Colonic mucosa (tissue), 4 donors: ENCODE data around the gene TUFT1. TPM values are rescaled to one million over a fixed set of nuclear protein-coding genes. Genes with fewer than 3 reads are reported as not detected.

Experiments used
- DNase-seq: peaks from one replicate; pipeline ENCODE4 v3.0.0-alpha.2; 2020
- H3K27ac ChIP-seq: fragments of 200-600 bp; one replicate; pipeline ENCODE4 v1.8.0; 2021
- H3K27me3 ChIP-seq: fragments of 200-600 bp; one replicate; pipeline ENCODE4 v1.8.0; 2021
- H3K36me3 ChIP-seq: fragments of 200-600 bp; one replicate; pipeline ENCODE4 v1.8.0; 2021
- H3K4me1 ChIP-seq: fragments of 200-600 bp; one replicate; pipeline ENCODE4 v1.8.0; 2021; ENCODE audit warnings: mild to moderate bottlenecking
- H3K4me3 ChIP-seq: fragments of 200-600 bp; one replicate; pipeline ENCODE4 v1.8.0; 2021
- H3K9ac ChIP-seq, 2 donors: one replicate each; pipeline ENCODE4 v1.7.0; 2013; ENCODE audit warnings: control low read depth in 2 of 2, low read depth in 2 of 2, low read length in 2 of 2
- H3K9me3 ChIP-seq: fragments of 200-600 bp; one replicate; pipeline ENCODE4 v1.8.0; 2021
- intact Hi-C: fragments of 100-400 bp; cut with DNase I; formaldehyde crosslinking; loops from one replicate; pipeline ENCODE4 v1.14.1; 2022
- total RNA-seq, 2 donors: library from RNA; stranded (reverse); fragmentation: NEBNext Ultra II Directional in 1 of 2; extraction: Animal tissue kit (Norgen Biotek cat#: 25700) in 1 of 2; gene quantifications; one replicate each; pipeline ENCODE4 v1.2.1, GENCODE V29; 2021
- TF ChIP-seq, protein P1 (sequence below): fragments of 200-600 bp; IDR thresholded peaks from one replicate; pipeline ENCODE4 v1.8.0; 2022; ENCODE audit warnings: antibody characterized with exemption, mild to moderate bottlenecking
- donor health status: healthy.
- donor health status: DM: no; HTN: no; CAD: no.
- donor health status: DM: no; HTN: no; CAD: no.

The TUFT1 gene, protein sequence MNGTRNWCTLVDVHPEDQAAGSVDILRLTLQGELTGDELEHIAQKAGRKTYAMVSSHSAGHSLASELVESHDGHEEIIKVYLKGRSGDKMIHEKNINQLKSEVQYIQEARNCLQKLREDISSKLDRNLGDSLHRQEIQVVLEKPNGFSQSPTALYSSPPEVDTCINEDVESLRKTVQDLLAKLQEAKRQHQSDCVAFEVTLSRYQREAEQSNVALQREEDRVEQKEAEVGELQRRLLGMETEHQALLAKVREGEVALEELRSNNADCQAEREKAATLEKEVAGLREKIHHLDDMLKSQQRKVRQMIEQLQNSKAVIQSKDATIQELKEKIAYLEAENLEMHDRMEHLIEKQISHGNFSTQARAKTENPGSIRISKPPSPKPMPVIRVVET
- total RNA-seq = 10 to 100 TPM; 25.5 to 40.6 TPM

DNA sequence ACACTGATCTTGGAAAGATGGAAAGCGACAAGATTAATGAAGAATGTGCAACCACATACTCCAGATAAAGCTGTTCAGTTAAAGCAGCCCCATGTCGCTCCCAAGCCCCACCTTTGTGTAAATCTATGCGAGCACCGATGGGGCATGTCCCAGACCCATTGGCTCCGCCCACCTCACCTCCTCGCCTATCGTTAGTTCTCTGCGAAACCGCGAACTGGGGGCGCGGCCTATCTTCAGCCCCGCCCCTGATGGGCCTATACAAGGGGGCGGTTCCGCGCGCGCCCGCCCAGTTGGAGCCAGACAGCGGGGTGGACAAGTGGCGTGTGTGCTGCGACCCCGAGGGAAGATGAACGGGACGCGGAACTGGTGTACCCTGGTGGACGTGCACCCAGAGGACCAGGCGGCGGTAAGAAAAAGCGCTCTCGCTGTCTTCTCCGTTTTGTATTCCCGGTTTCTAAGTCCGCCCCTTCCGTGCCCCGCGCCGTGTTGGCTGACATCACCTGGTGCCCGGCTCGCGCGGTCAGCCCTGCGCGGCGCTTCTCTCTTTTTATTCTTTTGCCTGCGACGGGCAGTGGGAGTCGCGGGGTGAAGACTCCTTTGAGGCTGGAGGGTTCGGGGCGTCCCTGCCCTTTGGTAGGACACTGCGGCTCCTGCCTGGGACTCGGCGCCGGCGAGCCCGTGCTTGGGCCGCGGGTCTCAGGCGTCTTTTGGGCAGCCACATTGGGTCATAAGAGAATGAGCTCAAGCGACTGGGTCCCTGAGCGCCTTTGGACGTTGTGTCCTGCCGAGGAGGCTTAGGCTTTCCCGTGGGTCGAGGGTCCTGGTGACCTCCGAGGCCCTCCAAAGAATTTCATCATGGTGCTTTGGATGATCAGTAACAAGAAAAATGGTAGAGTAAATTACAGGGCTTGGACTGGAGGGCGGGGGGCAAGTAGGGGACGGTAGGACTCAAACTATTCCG is at the start of gene TUFT1:
TSS of gene TUFT1 (plus strand) at position 289 of the 961 bp plus-strand sequence. CDS start at position 347, 58 bp downstream.
- Histone ChIP-seq H3K9me3 (no peaks in the 10 kb centered on the region), H3K9ac (peak within 1 kb of the TSS; percentile 87 to 89), H3K4me1 (no peaks in the 10 kb centered on the region), H3K27ac (peak within 1 kb of the TSS; percentile 95), H3K36me3 (no peaks in the 10 kb centered on the region), H3K27me3 (no peaks in the 10 kb centered on the region), H3K4me3 (peak within 1 kb of the TSS; percentile 69)
- TF ChIP-seq, protein P1, sequence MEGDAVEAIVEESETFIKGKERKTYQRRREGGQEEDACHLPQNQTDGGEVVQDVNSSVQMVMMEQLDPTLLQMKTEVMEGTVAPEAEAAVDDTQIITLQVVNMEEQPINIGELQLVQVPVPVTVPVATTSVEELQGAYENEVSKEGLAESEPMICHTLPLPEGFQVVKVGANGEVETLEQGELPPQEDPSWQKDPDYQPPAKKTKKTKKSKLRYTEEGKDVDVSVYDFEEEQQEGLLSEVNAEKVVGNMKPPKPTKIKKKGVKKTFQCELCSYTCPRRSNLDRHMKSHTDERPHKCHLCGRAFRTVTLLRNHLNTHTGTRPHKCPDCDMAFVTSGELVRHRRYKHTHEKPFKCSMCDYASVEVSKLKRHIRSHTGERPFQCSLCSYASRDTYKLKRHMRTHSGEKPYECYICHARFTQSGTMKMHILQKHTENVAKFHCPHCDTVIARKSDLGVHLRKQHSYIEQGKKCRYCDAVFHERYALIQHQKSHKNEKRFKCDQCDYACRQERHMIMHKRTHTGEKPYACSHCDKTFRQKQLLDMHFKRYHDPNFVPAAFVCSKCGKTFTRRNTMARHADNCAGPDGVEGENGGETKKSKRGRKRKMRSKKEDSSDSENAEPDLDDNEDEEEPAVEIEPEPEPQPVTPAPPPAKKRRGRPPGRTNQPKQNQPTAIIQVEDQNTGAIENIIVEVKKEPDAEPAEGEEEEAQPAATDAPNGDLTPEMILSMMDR = no peak
- intact Hi-C loops = no loop called here
- DNase-seq = peak; percentile 96

DNA sequence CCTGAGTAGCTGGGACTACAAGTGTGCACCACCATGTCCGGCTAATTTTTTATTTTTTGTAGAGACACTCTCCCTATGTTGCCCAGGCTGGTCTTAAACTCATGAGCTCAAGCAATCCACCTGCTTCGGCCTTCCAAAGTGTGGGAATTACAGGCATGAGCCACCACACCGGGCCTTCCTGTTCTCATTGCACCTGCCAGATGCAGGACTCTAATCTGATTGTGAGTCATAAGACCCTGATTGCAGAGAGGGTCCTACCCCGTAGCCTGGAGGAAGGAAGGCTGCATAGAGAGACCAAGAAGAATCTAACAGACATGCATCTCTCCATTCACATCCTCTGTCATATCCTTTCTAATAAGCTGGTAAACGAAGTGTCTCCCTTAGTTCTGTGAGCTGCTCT is 48.5 kb upstream of the TUFT1 start:
- Histone ChIP-seq H3K9me3 (no peaks in the 10 kb centered on the region), H3K4me1 (no peaks in the 10 kb centered on the region), H3K9ac (no peak overlapping the region), H3K4me3 (no peak overlapping the region), H3K36me3 (no peaks in the 10 kb centered on the region), H3K27me3 (no peaks in the 10 kb centered on the region), H3K27ac (no peak overlapping the region)
- TF ChIP-seq, protein P1 = no peak
- intact Hi-C loops = no loop called here
- no peak for DNase-seq

DNA sequence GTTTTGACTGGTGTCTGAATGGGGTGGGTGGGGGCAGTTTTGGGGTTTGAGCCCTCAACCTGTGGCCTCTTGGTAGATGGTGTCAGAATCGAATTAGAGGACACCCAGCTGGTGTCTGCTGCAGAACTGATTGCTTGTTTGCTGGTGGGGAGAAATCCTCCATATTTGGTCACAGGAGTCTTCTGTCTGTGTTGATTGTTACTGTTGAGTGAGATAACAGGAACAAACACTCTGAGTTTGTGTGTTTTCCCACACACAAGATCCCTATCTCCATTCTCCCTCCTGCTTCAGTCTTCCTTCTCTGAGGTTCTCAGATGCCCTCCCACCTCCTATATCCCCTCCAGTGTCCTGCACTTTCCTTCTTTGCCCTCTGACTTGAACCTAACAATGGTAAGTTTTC is 48.0 kb upstream of the TUFT1 start:
- Histone ChIP-seq H3K27me3 (no peaks in the 10 kb centered on the region), H3K9me3 (no peaks in the 10 kb centered on the region), H3K4me3 (no peak overlapping the region), H3K9ac (no peak overlapping the region), H3K27ac (no peak overlapping the region), H3K36me3 (no peaks in the 10 kb centered on the region), H3K4me1 (no peaks in the 10 kb centered on the region)
- TF ChIP-seq, protein P1 = no peak
- DNase-seq = no peak
- intact Hi-C loops = no loop called here

DNA sequence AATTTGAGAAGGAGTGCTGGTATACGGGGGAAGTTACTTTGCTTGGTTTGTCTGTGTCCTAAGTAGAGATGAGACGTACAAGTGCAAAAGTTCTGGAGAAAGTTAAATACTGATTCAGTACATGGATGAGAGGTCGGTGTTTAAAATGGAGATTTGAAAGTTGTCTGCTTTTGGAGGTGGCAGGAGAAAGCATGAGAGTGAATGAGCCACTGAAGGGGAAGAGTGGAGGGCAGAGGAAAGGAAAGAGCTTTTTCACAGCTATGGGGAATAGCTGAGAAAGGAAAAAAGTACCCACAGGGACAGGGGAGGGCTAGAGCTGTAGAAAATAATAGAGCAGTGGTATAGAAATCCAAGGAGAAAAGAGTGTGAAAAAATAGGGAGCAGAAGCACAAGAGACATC is 47.1 kb upstream of the TUFT1 start:
- intact Hi-C loops = no loop called here
- H3K4me1 ChIP-seq = no peaks in the 10 kb centered on the region
- no peak overlapping the region for H3K9ac ChIP-seq

DNA sequence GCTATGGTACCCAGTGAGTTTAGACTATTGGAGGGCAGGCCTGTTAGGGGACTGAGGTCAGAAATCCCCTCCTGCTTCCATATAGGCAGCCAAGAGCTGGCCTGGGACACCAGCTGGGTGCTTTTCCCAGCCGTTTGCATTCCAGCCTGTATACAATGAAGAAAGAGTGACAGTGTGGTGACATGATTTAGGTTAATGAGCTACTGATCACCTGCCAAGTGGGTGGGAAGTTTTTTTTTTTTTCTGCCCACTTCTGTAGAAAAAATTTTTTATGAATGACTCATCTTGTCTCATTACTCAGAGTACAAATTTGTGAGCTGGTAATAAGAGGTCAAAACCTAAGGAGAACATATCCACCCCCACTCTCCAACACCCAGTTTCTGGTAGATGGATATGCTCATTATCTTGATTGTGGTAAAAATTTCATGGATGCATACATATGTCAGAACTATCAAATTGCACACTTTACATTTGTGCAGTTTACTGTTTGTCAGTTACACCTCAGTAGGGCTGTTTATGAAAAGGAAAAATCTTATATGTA is 45.3 kb upstream of the TUFT1 start:
- no peak overlapping the region for H3K9ac ChIP-seq
- no peaks in the 10 kb centered on the region for H3K27me3 ChIP-seq
- H3K36me3 ChIP-seq = no peaks in the 10 kb centered on the region
- H3K27ac ChIP-seq = no peak overlapping the region
- no peak for DNase-seq
- TF ChIP-seq, protein P1 = no peak
- no peak overlapping the region for H3K4me3 ChIP-seq
- intact Hi-C loops = no loop called here
- H3K4me1 ChIP-seq = no peaks in the 10 kb centered on the region
- H3K9me3 ChIP-seq = no peaks in the 10 kb centered on the region

More for the DNA sequence above, 47.1 kb upstream of the TUFT1 start:
- H3K36me3 ChIP-seq = no peaks in the 10 kb centered on the region
- H3K27me3 ChIP-seq = no peaks in the 10 kb centered on the region
- H3K27ac ChIP-seq = no peak overlapping the region
- no peak for DNase-seq
- no peak overlapping the region for H3K4me3 ChIP-seq
- TF ChIP-seq, protein P1 = no peak
- no peaks in the 10 kb centered on the region for H3K9me3 ChIP-seq
